ENCODE measurements around the gene TNNI3K.

The TNNI3K gene

DNA sequence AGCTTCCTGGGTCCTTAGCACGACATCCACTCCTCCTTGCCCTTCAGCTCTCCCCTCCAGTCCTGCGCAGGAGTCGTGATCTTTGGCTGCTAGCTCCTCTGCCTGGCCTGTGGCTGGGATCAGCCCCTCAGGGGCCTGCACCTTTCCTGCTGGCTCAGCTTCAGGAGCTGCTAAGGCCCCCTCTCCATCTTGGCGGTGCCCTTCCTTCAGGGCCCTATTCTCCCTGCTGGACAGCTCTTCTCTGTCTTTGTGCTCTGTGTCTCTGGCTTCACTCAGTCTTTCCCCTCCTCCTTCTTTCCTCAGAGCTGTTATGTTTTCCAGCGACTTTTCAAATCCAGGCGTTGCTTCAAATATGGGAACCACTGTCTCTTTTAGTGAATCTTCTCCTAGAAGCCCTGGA lies 336.7 kb downstream of the TNNI3K start:
- no peak for DNase-seq (ENCODE audit: low read depth)

DNA sequence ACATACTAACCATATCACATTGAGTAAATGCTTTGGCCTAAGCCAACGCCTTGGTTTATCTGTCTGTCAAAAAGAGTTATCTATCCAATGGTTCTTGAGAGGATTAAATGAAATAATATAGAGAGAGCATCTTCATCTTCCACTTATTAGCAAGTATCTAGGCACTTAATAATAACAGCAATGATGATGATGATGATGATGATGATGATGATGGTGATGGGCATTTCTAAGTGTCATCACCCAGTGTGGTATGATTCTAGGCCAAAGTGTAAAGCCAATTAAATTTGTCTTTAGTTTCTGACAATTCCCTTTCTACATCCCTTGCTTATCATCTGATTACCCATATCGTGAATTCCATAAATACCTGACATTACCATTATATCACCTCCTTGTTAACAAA lies 342.9 kb downstream of the TNNI3K start:
- DNase-seq (ENCODE audit: low read depth): no peak

DNA sequence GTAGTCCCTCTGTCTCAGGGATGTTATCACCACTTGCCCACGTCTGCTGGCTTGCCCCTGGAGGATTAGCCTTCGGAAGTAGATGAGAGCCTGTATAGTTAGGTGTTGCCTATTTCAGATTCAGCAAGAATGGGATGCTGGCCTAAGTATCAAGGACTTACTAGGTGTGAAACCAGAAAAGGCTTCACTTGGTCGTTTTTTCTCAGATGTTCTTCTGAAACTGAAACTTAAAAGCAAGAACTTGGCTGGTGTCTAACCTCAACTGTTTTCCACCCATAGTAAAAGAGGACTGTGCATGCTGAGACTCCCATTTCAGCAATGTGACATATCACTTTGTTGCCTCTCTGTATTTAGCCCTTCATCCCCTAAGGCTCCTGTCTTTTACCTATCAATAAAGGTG lies 344.2 kb downstream of the TNNI3K start:
- DNase-seq (ENCODE audit: low read depth): no peak

DNA sequence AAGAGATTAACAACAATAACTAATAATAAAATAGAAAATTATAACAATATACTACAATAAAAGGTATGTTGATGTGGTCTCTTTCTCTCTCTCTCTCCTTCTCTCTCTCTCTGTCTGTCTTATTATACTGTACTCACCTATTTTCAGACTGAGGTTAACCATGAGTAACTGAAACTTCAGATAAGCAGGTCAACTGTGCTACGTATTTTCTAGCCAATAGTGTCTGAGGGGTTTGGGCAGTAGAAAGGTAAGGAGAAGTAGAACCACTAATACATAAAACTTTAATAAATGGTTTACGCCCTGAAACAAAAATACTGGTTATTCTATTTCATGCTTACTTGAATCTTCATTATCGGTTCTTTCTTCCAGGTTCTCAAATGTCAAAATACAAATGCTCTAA lies 348.2 kb downstream of the TNNI3K start:
- DNase-seq (ENCODE audit: low read depth): no peak

DNA sequence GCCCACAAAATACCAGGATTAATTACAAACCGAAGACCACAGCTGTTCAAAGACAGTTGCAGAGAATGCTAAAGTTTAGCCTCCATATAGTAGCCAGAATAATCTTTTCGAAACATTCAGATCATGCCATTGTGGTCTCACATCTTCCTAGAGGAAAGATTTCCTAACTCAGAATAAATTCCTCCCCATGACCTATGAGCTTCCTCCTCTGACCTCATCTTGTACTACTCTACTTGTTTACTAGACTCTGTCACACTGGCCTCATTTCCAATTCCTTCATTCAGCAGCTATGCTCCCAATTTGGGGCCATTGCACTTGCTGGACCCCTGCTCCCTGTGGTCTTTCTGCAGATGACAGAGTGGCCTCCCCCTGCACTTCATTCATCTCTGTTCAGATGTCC lies 349.0 kb downstream of the TNNI3K start:
- DNase-seq (ENCODE audit: low read depth): peak; percentile 33

DNA sequence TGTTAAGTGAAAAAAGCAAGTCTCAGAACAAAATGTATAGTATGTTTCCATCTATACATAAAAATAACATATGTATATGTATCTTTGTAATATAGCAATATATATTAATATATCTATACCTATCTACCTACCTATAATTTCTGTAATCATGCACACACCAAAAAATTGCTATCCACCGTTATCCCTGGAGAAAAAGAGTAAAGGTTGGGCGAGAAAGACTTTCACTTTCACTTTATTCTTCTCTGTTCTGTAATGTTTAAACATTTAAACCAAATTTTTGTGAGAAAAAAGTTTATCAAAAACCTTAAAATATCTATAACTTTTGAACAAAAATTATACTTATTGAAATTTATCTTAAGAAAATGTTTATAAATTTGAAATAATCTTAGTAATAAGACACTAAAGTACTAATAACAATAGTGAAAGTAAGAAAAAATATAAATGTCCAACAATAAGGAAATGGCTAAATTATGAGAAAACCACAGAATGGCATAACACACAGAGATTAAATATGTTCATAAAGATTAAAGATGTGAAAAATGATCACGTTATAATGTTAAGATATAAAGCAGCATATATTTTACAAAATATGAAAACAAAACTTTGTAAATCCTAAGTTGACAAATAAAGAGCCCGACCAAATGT lies 351.2 kb downstream of the TNNI3K start:
- no peak for DNase-seq (ENCODE audit: low read depth)

DNA sequence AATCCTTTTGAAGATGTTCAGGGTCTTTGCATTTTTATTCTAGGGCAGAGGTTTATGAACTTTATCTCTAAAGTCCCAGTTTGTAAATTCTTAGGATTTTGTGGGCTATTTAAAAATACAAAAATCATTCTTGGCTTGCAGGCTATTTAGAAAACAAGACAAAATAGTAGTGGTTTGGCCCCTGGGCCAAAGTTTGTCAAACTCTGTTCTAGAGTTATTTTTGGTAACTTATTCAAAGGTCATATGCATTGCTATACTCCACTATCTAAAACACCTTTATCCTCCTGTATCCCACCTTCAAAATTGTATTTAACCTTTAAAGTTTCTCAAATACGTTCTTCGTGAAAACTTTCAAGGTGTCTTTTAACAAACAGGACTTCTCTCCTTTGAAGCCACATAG lies 352.7 kb downstream of the TNNI3K start:
- DNase-seq (ENCODE audit: low read depth): no peak

DNA sequence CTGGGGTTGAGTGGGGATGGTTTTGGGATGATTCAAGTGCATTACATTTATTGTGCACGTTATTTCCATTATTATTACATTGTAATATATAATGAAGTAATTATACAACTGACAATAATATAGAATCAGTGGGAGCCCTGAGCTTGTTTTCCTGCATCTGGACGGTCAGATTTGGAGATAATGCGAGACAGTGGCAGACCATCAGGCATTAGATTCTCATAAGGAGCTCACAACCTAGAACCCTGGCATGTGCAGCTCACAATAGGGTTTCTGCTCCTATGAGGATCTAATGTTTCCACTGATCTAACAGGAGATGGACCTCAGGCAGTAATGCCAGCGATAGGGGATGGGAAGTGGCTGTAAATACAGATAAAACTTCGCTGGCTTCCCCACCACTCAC lies 355.1 kb downstream of the TNNI3K start:
- no peak for DNase-seq (ENCODE audit: low read depth)

DNA sequence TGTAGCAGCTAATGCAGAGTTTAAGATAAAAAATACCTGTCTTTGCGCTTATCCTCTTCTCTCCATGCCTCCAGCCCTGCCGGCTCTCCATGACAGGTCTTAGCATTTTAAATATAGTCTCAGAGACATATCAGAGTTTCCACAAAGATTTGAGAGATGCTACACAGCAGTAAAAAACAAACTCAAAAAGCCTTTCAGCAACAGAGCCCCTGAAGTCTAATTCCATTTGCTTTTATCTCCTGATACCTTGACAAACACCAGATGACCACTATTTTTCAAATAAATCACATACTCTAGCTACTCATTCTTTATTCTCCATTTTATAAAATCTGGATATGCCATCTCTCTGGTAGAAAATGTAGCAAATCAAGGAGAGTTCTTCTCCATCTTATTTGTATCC lies 356.8 kb downstream of the TNNI3K start:
- no peak for DNase-seq (ENCODE audit: low read depth)

DNA sequence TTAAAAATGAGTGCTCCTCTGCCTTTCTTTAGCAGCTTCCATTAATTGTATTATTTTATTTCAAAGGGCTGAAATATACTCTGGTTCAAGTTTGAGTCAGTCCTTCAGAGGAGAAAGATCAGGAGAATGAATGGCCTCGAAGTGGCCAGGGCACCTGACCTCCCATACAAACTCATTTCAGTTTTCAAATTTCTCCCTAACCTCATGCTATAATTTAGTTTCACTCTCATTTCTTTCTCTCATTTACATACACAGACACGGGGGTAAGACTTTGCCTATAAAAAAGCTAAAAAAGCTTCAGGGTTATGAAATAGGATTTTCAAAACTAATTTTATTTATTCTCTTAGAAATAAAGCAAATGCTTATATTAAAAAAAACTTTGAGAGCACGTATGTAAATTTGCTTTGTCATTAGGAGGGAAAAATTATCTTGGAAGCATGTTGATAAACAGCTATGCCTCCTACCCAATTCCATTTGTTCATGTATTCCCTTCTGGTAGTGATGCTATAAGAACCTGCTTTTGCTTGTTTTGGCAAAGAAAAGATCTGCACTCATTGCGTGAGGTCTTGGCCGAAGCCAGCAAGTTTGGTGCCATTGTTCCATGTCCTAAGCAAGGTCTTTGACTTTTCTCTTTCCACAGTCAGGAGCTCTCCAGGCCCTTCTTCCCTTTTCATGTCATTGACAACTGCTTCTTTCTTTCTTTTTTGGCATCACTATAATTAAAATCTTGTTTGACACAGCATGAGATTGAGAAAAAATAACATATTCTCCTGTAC lies 357.6 kb downstream of the TNNI3K start:
- DNase-seq (ENCODE audit: low read depth): no peak

Measured in HS-5 (cell line).